ENCODE data around the gene ZCCHC3.

- TF ChIP-seq USF1 (CRISPR knock-in tag; IDR thresholded peaks at IDR 0.05) (no peak), SP1 (CRISPR knock-in tag; conservative IDR thresholded peaks at IDR 0.05) (no peak), GABPB1 (CRISPR knock-in tag; IDR thresholded peaks at IDR 0.05) (no peak), ATF3 (CRISPR knock-in tag; conservative IDR thresholded peaks at IDR 0.05) (no peak), MAX (CRISPR knock-in tag; IDR thresholded peaks at IDR 0.05) (no peak), ELF4 (CRISPR knock-in tag; IDR thresholded peaks at IDR 0.05; ENCODE audit: low read depth) (no peak), TEAD4 (CRISPR knock-in tag; IDR thresholded peaks at IDR 0.05) (no peak), CTCF (IDR thresholded peaks at IDR 0.05) (no peak), FOXP4 (CRISPR knock-in tag; IDR thresholded peaks at IDR 0.05) (no peak), FOXP1 (CRISPR knock-in tag; IDR thresholded peaks at IDR 0.05; ENCODE audit: borderline replicate concordance) (no peak), ZNF263 (CRISPR knock-in tag; IDR thresholded peaks at IDR 0.05; ENCODE audit: low read depth) (no peak), NFYB (CRISPR knock-in tag; conservative IDR thresholded peaks at IDR 0.05; ENCODE audit: low read depth) (no peak)
These were observed 49.9 kb downstream of the ZCCHC3 start for GRCh38 chr20:347317-347639.

Data from WTC11 (cell line).